HG03175 (cell line): ENCODE data around the gene MN1.

Source experiments
- ATAC-seq: cut with Tn5 transposase; IDR thresholded peaks from one replicate; pipeline ENCODE4 v1.9.1; 2021; ENCODE audit warnings: mild to moderate bottlenecking, moderate library complexity; ENCODE audit not compliant: unreplicated experiment

Gene MN1

GRCh38 chr22:27719036-27719347 lies 82.6 kb downstream of the MN1 start:
- ATAC-seq, result no peak

- ATAC-seq, result no peak
Measured at GRCh38 chr22:27718186-27719035, 83.1 kb downstream of the MN1 start.

- no peak for ATAC-seq
Measured at GRCh38 chr22:27717094-27717493, 84.5 kb downstream of the MN1 start.

- no peak for ATAC-seq
Measured at GRCh38 chr22:27716074-27716473, 85.5 kb downstream of the MN1 start.

- no peak for ATAC-seq
Measured at GRCh38 chr22:27715106-27715505, 86.5 kb downstream of the MN1 start.

- ATAC-seq, result no peak
Measured at GRCh38 chr22:27714068-27714467, 87.5 kb downstream of the MN1 start.

GRCh38 chr22:27713461-27713860 lies 88.1 kb downstream of the MN1 start:
- no peak for ATAC-seq

GRCh38 chr22:27711756-27712155 lies 89.8 kb downstream of the MN1 start:
- ATAC-seq, result no peak

GRCh38 chr22:27711012-27711411 lies 90.5 kb downstream of the MN1 start:
- no peak for ATAC-seq

GRCh38 chr22:27709919-27710675 lies 91.5 kb downstream of the MN1 start:
- ATAC-seq, result no peak

GRCh38 chr22:27706489-27706888 lies 95.1 kb downstream of the MN1 start:
- no peak for ATAC-seq

GRCh38 chr22:27705408-27706080 lies 96.0 kb downstream of the MN1 start:
- no peak for ATAC-seq

- no peak for ATAC-seq
Measured at GRCh38 chr22:27704581-27704980, 97.0 kb downstream of the MN1 start.

GRCh38 chr22:27699383-27700019 lies 102.1 kb downstream of the MN1 start:
- ATAC-seq, result no peak

- ATAC-seq, result no peak
Measured at GRCh38 chr22:27698813-27699212, 102.7 kb downstream of the MN1 start.
